H9 (cell line): Measurements from ENCODE around the gene CCNO. TPM values are rescaled to one million over a fixed set of nuclear protein-coding genes. Genes with fewer than 3 reads are reported as not detected.

Source experiments
- DNase-seq: peaks from one replicate; pipeline ENCODE4 v3.0.0-alpha.2; 2017
- H2AFZ ChIP-seq: one replicate; pipeline ENCODE4 v1.6.1; 2013; ENCODE audit warnings: mild to moderate bottlenecking, low read length, control low read depth, moderate library complexity
- H2AK5ac ChIP-seq: 2 replicates; pipeline ENCODE4 v1.6.1; 2013; ENCODE audit warnings: low read length, control low read depth, mixed read lengths; ENCODE audit not compliant: insufficient read length
- H2BK120ac ChIP-seq: one replicate; pipeline ENCODE4 v1.6.1; 2013; ENCODE audit warnings: low read depth, mild to moderate bottlenecking, low read length, control low read depth, inconsistent platforms; ENCODE audit not compliant: poor library complexity, severe bottlenecking
- H2BK12ac ChIP-seq: 2 replicates; pipeline ENCODE4 v1.6.1; 2013; ENCODE audit warnings: low read length, control low read depth, mixed read lengths, low read depth; ENCODE audit not compliant: insufficient read length
- H2BK15ac ChIP-seq: 2 replicates; pipeline ENCODE4 v1.6.1; 2013; ENCODE audit warnings: low read depth, low read length, control low read depth
- H2BK20ac ChIP-seq: one replicate; pipeline ENCODE4 v1.6.1; 2013; ENCODE audit warnings: low read depth, mild to moderate bottlenecking, low read length, control low read depth, inconsistent platforms; ENCODE audit not compliant: poor library complexity, severe bottlenecking
- H2BK5ac ChIP-seq: 2 replicates; pipeline ENCODE4 v1.6.1; 2013; ENCODE audit warnings: low read length, control low read depth, mixed read lengths; ENCODE audit not compliant: insufficient read length
- H3K14ac ChIP-seq: 2 replicates; pipeline ENCODE4 v1.6.1; 2013; ENCODE audit warnings: low read length, control low read depth; ENCODE audit not compliant: insufficient read depth
- H3K18ac ChIP-seq: 2 replicates; pipeline ENCODE4 v1.6.1; 2013; ENCODE audit warnings: low read depth, mild to moderate bottlenecking, mixed read lengths, low read length, control low read depth; ENCODE audit not compliant: insufficient read length
- H3K23ac ChIP-seq: 2 replicates; pipeline ENCODE4 v1.6.1; 2013; ENCODE audit warnings: low read length, control low read depth, mixed read lengths, low read depth; ENCODE audit not compliant: insufficient read length
- H3K23me2 ChIP-seq: 2 replicates; pipeline ENCODE4 v1.6.1; 2013; ENCODE audit warnings: low read depth, mild to moderate bottlenecking, mixed read lengths, low read length, control low read depth; ENCODE audit not compliant: insufficient read length, poor library complexity, severe bottlenecking
- H3K27ac ChIP-seq: 2 replicates; pipeline ENCODE4 v1.5.1; 2013; ENCODE audit warnings: low read length, control low read depth, mixed read lengths, low read depth; ENCODE audit not compliant: insufficient read length
- H3K27me3 ChIP-seq: 2 replicates; pipeline ENCODE4 v1.6.1; 2013; ENCODE audit warnings: low read length, control low read depth, inconsistent platforms; ENCODE audit not compliant: insufficient read depth
- H3K4ac ChIP-seq: 2 replicates; pipeline ENCODE4 v1.6.1; 2013; ENCODE audit warnings: low read depth, mild to moderate bottlenecking, control low read depth, inconsistent platforms, low read length, moderate library complexity
- H3K4me1 ChIP-seq: 2 replicates; pipeline ENCODE4 v1.6.1; 2013; ENCODE audit warnings: low read length, control low read depth, inconsistent platforms; ENCODE audit not compliant: insufficient read depth
- H3K4me2 ChIP-seq: 2 replicates; pipeline ENCODE4 v1.6.1; 2013; ENCODE audit warnings: low read length, control low read depth, mixed read lengths; ENCODE audit not compliant: insufficient read length, insufficient read depth
- H3K56ac ChIP-seq: 2 replicates; pipeline ENCODE4 v1.6.1; 2013; ENCODE audit warnings: low read depth, mild to moderate bottlenecking, mixed read lengths, low read length, control low read depth; ENCODE audit not compliant: insufficient read length
- H3K79me1 ChIP-seq: 2 replicates; pipeline ENCODE4 v1.6.1; 2013; ENCODE audit warnings: low read depth, mild to moderate bottlenecking, moderate library complexity, low read length, control low read depth, inconsistent platforms; ENCODE audit not compliant: insufficient read depth, poor library complexity, severe bottlenecking
- H3K79me2 ChIP-seq: 2 replicates; pipeline ENCODE4 v1.6.1; 2013; ENCODE audit warnings: low read length, control low read depth, inconsistent platforms; ENCODE audit not compliant: insufficient read depth
- H3K9ac ChIP-seq: 2 replicates; pipeline ENCODE4 v1.6.1; 2013; ENCODE audit warnings: low read length, control low read depth, mixed read lengths; ENCODE audit not compliant: insufficient read length; ENCODE audit errors: extremely low read depth
- H3K9me3 ChIP-seq: one replicate; pipeline ENCODE4 v1.6.1; 2013; ENCODE audit warnings: low read depth, low read length, inconsistent platforms; ENCODE audit not compliant: control insufficient read depth
- H3T11ph ChIP-seq: one replicate; pipeline ENCODE4 v1.6.1; 2013; ENCODE audit warnings: mild to moderate bottlenecking, low read length, control low read depth, inconsistent platforms
- H4K20me1 ChIP-seq: one replicate; pipeline ENCODE4 v1.6.1; 2013; ENCODE audit not compliant: control insufficient read depth, insufficient read length, insufficient read depth
- H4K5ac ChIP-seq: 2 replicates; pipeline ENCODE4 v1.6.1; 2013; ENCODE audit warnings: low read depth, mild to moderate bottlenecking, mixed read lengths, low read length, control low read depth; ENCODE audit not compliant: insufficient read length
- H4K8ac ChIP-seq: replicated peaks from 2 replicates; pipeline ENCODE4 v1.6.1; 2013; ENCODE audit warnings: low read length, control low read depth, mixed read lengths, low read depth; ENCODE audit not compliant: insufficient read length
- H4K91ac ChIP-seq: 2 replicates; pipeline ENCODE4 v1.6.1; 2013; ENCODE audit warnings: low read depth, mild to moderate bottlenecking, moderate library complexity, mixed read lengths, low read length, control low read depth; ENCODE audit not compliant: insufficient read length
- H3K27ac Mint-ChIP-seq, 3 experiments: 2 replicates in 2 of 3; 3 replicates in 1 of 3; pipeline ENCODE4 v1.8.0; 2020 to 2021; ENCODE audit warnings: mixed read lengths in 3 of 3, mild to moderate bottlenecking in 1 of 3, moderate library complexity in 1 of 3
- H3K27me3 Mint-ChIP-seq: 2 replicates; pipeline ENCODE4 v1.8.0; 2021; ENCODE audit warnings: low read depth, mild to moderate bottlenecking, moderate library complexity, mixed read lengths
- H3K36me3 Mint-ChIP-seq, 3 experiments: 2 replicates in 2 of 3; 3 replicates in 1 of 3; pipeline ENCODE4 v1.8.0; 2020 to 2021; ENCODE audit warnings: low read depth in 3 of 3, mixed read lengths in 3 of 3; ENCODE audit not compliant: insufficient read depth in 1 of 3
- H3K4me1 Mint-ChIP-seq, 2 experiments: 2 replicates each; pipeline ENCODE4 v1.8.0; 2020; ENCODE audit warnings: mixed read lengths in 2 of 2
- H3K4me3 Mint-ChIP-seq, 2 experiments: 2 replicates in 1 of 2; 3 replicates in 1 of 2; pipeline ENCODE4 v1.8.0; 2020 to 2021; ENCODE audit warnings: mild to moderate bottlenecking in 2 of 2, mixed read lengths in 2 of 2, moderate library complexity in 1 of 2
- H3K9me3 Mint-ChIP-seq, 2 experiments: 2 replicates in 1 of 2; 3 replicates in 1 of 2; pipeline ENCODE4 v1.8.0; 2020; ENCODE audit warnings: mild to moderate bottlenecking in 2 of 2, mixed read lengths in 2 of 2, moderate library complexity in 1 of 2
- CTCF ChIP-seq: fragments of 200-600 bp; sonication (generic); conservative IDR thresholded peaks from 3 replicates; pipeline ENCODE4 v1.8.0; 2021; ENCODE audit warnings: antibody characterized with exemption, mild to moderate bottlenecking
- WGBS: extraction: QIAGEN DNeasy Blood & Tissue Kit; methylation state at CpG from one replicate; pipeline ENCODE4 v1.1.7; 2013; ENCODE audit warnings: missing lambda C conversion rate, low lambda C conversion rate, mixed read lengths; ENCODE audit not compliant: insufficient read length; ENCODE audit errors: extremely low coverage; 5-methylcytosine and 5-hydroxymethylcytosine counted together
- total RNA-seq: library from RNA; stranded (reverse); gene quantifications from 2 replicates; pipeline ENCODE4 v1.2.1, GENCODE V29; 2021

Gene CCNO
- total RNA-seq, 1 experiment from 2014 or later: 0.24 TPM

GRCh38 chr5:55219770-55220169 is 13.6 kb downstream of the CCNO start:
- Mint-ChIP-seq H3K27ac (no peak overlapping the region), H3K27me3 (peaks cover 79% of the 10 kb centered on the region), H3K36me3 (no peaks in the 10 kb centered on the region; a peak in 1 of 7 replicates), H3K4me1 (peaks cover 22 to 29% of the 10 kb centered on the region in 2 experiments), H3K9me3 (peaks cover 2 to 13% of the 10 kb centered on the region in 2 experiments; a peak in 3 of 5 replicates), H3K4me3 (peak overlapping the region; percentile 82 to 85; a peak in 4 of 5 replicates)
- H3K27me3 ChIP-seq: peaks cover 46% of the 10 kb centered on the region
- no peaks in the 10 kb centered on the region for H3K79me2 ChIP-seq
- H2BK15ac ChIP-seq: no peak overlapping the region
- no peaks in the 10 kb centered on the region for H3K23me2 ChIP-seq
- no CpG with 5 or more reads among the region's 3 CpGs for WGBS
- H2BK20ac ChIP-seq: no peak overlapping the region
- no peak overlapping the region for H3K14ac ChIP-seq
- no peak overlapping the region for H2BK5ac ChIP-seq
- H3K18ac ChIP-seq: no peak overlapping the region
- TF ChIP-seq CTCF: no peak
- no peak overlapping the region for H4K5ac ChIP-seq
- no peak for DNase-seq
- H4K8ac ChIP-seq: no peak overlapping the region
- no peak overlapping the region for H4K91ac ChIP-seq
- H3K27ac ChIP-seq: no peak overlapping the region
- H4K20me1 ChIP-seq: no peaks in the 10 kb centered on the region
- H3K9me3 ChIP-seq: no peaks in the 10 kb centered on the region
- H2AFZ ChIP-seq: no peak overlapping the region
- H3K23ac ChIP-seq: no peak overlapping the region
- no peak overlapping the region for H3T11ph ChIP-seq
- H2BK12ac ChIP-seq: no peak overlapping the region
- H2BK120ac ChIP-seq: no peak overlapping the region
- H3K56ac ChIP-seq: no peak overlapping the region
- no peak overlapping the region for H3K4ac ChIP-seq
- H2AK5ac ChIP-seq: no peak overlapping the region
- H3K79me1 ChIP-seq: no peaks in the 10 kb centered on the region
- no peaks in the 10 kb centered on the region for H3K4me1 ChIP-seq
- H3K9ac ChIP-seq: no peak overlapping the region
- peak overlapping the region; percentile 59 for H3K4me2 ChIP-seq
